Parathyroid adenoma (tissue), 2 donors: Measurements from ENCODE around the gene ATXN3.

Source experiments
- H2AFZ ChIP-seq: fragments of 300-600 bp; sonication (generic); one replicate; pipeline ENCODE4 v1.7.0; 2017; ENCODE audit warnings: antibody characterized with exemption, mild to moderate bottlenecking
- H3K27ac ChIP-seq: fragments of 300-600 bp; sonication (generic); one replicate; pipeline ENCODE4 v1.7.0; 2017
- H3K27me3 ChIP-seq: fragments of 300-600 bp; sonication (generic); one replicate; pipeline ENCODE4 v1.7.0; 2017; ENCODE audit warnings: low read length; ENCODE audit not compliant: control insufficient read depth, insufficient read depth
- H3K36me3 ChIP-seq: fragments of 300-600 bp; sonication (generic); one replicate; pipeline ENCODE4 v1.7.0; 2017; ENCODE audit warnings: low read length; ENCODE audit not compliant: control insufficient read depth, insufficient read depth
- H3K4me1 ChIP-seq: fragments of 300-600 bp; sonication (generic); one replicate; pipeline ENCODE4 v1.7.0; 2017; ENCODE audit warnings: control low read depth
- H3K4me2 ChIP-seq: fragments of 300-600 bp; sonication (generic); one replicate; pipeline ENCODE4 v1.7.0; 2017; ENCODE audit warnings: low read length
- H3K4me3 ChIP-seq: fragments of 300-600 bp; sonication (generic); one replicate; pipeline ENCODE4 v1.7.0; 2017; ENCODE audit warnings: low read depth, low read length
- H3K79me2 ChIP-seq: fragments of 300-600 bp; sonication (generic); one replicate; pipeline ENCODE4 v1.7.0; 2017; ENCODE audit warnings: control low read depth
- H3K9ac ChIP-seq: fragments of 300-600 bp; sonication (generic); one replicate; pipeline ENCODE4 v1.7.0; 2017; ENCODE audit warnings: mild to moderate bottlenecking
- H3K9me3 ChIP-seq: fragments of 300-600 bp; sonication (generic); one replicate; pipeline ENCODE4 v1.7.0; 2017; ENCODE audit warnings: low read length; ENCODE audit not compliant: control insufficient read depth
- TF ChIP-seq, protein P1 (sequence below): fragments of 300-600 bp; sonication (generic); IDR thresholded peaks from one replicate; pipeline ENCODE4 v1.7.0; 2017; ENCODE audit warnings: antibody characterized with exemption, mild to moderate bottlenecking
- donor health status: primary hyperparathyroidism.

Gene ATXN3

DNA sequence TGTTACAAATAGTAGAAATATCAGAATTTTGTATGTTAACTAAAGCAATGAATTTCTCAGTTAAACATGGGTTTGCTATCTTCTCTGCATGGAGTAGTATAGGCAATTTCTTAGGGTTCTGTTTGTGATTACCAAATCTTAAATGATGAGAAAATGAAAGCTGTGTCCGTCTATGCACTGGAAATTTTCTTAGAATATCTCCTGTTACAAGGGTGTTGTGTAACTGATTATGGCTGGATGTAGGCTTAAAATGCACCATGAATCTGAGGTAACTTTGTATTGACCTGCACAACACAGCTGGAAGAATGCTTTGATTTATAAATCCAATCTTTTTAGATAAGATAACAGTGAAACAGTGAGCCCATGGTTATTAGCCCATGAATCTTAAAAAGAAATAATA, 84.3 kb downstream of the ATXN3 start:
- Histone ChIP-seq H3K4me1 (no peaks in the 10 kb centered on the region), H3K79me2 (peaks cover 14% of the 10 kb centered on the region), H3K9me3 (no peaks in the 10 kb centered on the region), H3K4me2 (no peak overlapping the region), H3K27ac (no peak overlapping the region), H2AFZ (no peak overlapping the region), H3K27me3 (no peaks in the 10 kb centered on the region), H3K36me3 (no peaks in the 10 kb centered on the region), H3K4me3 (no peak overlapping the region), H3K9ac (no peak overlapping the region)
- TF ChIP-seq, protein P1, sequence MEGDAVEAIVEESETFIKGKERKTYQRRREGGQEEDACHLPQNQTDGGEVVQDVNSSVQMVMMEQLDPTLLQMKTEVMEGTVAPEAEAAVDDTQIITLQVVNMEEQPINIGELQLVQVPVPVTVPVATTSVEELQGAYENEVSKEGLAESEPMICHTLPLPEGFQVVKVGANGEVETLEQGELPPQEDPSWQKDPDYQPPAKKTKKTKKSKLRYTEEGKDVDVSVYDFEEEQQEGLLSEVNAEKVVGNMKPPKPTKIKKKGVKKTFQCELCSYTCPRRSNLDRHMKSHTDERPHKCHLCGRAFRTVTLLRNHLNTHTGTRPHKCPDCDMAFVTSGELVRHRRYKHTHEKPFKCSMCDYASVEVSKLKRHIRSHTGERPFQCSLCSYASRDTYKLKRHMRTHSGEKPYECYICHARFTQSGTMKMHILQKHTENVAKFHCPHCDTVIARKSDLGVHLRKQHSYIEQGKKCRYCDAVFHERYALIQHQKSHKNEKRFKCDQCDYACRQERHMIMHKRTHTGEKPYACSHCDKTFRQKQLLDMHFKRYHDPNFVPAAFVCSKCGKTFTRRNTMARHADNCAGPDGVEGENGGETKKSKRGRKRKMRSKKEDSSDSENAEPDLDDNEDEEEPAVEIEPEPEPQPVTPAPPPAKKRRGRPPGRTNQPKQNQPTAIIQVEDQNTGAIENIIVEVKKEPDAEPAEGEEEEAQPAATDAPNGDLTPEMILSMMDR, result no peak

DNA sequence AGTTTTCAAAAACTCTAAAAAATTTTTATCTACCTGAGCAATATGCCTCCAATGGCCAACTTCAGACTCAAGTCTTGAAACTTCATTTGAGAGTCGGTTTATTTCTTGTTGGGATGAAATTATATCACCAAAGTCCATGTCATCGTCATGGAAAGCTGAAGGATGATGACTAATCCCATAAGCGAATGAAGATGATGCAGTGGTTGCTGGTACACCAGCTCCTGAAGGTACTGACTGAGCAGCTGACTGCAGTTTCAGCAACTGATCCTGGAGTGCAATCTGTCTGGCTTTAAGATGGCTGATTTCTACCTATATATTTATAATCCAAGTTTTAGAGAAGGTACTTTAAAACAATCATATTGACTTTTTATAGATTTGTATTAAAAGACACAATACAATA, 84.9 kb downstream of the ATXN3 start:
- no peak overlapping the region for H3K4me2 ChIP-seq
- H3K4me3 ChIP-seq, result no peak overlapping the region
- H3K27ac ChIP-seq, result no peak overlapping the region
- H3K36me3 ChIP-seq, result no peaks in the 10 kb centered on the region
- no peaks in the 10 kb centered on the region for H3K27me3 ChIP-seq
- no peaks in the 10 kb centered on the region for H3K4me1 ChIP-seq
- H3K9me3 ChIP-seq, result no peaks in the 10 kb centered on the region
- TF ChIP-seq, protein P1, result no peak
- peaks cover 14% of the 10 kb centered on the region for H3K79me2 ChIP-seq
- H2AFZ ChIP-seq, result no peak overlapping the region
- H3K9ac ChIP-seq, result no peak overlapping the region

DNA sequence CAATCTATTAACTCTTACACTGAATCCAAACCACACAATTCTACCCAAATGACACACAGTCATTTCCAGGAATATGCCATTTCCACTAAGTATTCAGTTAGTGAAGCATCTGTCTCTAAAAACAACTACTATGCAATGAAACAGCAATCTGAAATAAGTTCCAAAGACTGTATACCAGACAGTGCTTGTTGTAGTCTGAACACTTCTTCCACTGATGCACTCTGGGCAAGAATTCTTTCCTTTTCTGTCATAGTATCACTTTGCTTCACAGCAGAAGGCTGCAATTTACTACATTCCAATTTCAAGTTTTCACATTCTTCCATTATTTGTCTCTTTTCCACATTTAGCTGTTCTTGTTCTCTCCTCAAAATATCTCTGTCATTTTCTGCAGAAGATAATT, 92.3 kb downstream of the ATXN3 start:
- H2AFZ ChIP-seq, result no peak overlapping the region
- H3K79me2 ChIP-seq, result peaks cover 11% of the 10 kb centered on the region
- H3K27ac ChIP-seq, result no peak overlapping the region
- H3K9ac ChIP-seq, result no peak overlapping the region
- H3K27me3 ChIP-seq, result no peaks in the 10 kb centered on the region
- no peaks in the 10 kb centered on the region for H3K36me3 ChIP-seq
- no peaks in the 10 kb centered on the region for H3K4me1 ChIP-seq
- TF ChIP-seq, protein P1, result no peak
- no peak overlapping the region for H3K4me3 ChIP-seq
- H3K9me3 ChIP-seq, result no peaks in the 10 kb centered on the region
- no peak overlapping the region for H3K4me2 ChIP-seq

DNA sequence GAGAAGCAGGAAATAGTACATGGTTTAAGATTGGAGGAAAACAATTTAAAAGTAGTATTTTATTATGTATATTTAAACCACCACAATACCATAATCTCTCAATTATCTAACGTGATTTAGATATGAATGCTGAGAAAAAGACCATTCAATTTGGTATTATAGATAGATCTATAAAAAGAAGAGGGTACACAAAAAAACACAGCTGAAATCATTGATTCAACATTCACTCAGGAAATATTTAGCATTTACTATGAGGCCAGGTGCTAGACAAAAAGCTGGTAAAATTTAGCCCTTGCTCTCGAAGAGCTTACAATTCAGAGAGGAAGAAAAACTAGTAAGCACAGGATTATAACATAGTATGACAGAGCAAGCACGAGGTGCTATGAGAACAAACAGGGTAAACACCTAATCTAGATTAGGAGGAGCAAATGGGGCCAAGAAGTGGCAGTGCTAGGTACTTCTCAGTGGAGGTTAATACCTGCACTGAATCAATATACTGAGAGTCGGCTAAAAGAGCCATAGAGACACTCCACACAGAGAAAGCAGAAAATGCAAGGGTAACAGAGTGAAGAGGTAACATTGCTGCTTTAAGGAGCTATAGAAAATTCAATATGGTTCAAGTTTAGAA, 94.1 kb downstream of the ATXN3 start:
- Histone ChIP-seq H2AFZ (no peak overlapping the region), H3K79me2 (peaks cover 7% of the 10 kb centered on the region), H3K4me2 (no peak overlapping the region), H3K9me3 (no peaks in the 10 kb centered on the region), H3K36me3 (no peaks in the 10 kb centered on the region), H3K27me3 (no peaks in the 10 kb centered on the region), H3K27ac (no peak overlapping the region), H3K4me1 (no peaks in the 10 kb centered on the region), H3K9ac (no peak overlapping the region), H3K4me3 (no peak overlapping the region)
- TF ChIP-seq, protein P1, result no peak

DNA sequence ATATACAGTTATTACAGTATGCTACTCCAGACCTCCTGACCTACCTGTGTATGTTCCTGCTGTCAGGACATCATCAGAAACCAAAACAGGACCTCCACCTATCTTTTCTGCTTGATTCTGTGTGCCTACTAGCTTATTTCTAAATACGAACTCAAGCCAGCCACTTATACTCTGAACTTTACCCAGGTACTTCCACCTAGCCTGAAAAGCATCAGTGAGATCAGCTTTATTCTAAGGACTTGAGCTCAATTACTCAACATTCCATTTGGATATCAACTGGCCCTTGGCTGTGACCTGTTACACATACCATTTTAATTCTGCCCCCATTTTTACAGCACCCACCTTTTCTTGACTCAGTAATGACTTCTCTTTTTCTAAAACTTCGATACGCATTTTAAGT, 95.7 kb downstream of the ATXN3 start:
- Histone ChIP-seq H3K9me3 (no peaks in the 10 kb centered on the region), H3K79me2 (peaks cover 3% of the 10 kb centered on the region), H2AFZ (no peak overlapping the region), H3K4me2 (no peak overlapping the region), H3K4me1 (no peaks in the 10 kb centered on the region), H3K36me3 (no peaks in the 10 kb centered on the region), H3K27me3 (no peaks in the 10 kb centered on the region), H3K9ac (no peak overlapping the region), H3K27ac (no peak overlapping the region), H3K4me3 (no peak overlapping the region)
- TF ChIP-seq, protein P1, result no peak
